MM.1S (cell line): ENCODE data around the gene PXDC1.

Source experiments
- CTCF ChIP-seq: fragments of 300-600 bp; sonication (generic); IDR thresholded peaks from 2 replicates; pipeline ENCODE4 v1.5.1; 2016; ENCODE audit warnings: antibody characterized with exemption, low read length, mixed read lengths
- EZH2phosphoT487 ChIP-seq: fragments of 300-600 bp; sonication (generic); IDR thresholded peaks from 2 replicates; pipeline ENCODE4 v1.6.1; 2018; ENCODE audit warnings: antibody characterized with exemption, low read length

- TF ChIP-seq CTCF = no peak
- no peak for TF ChIP-seq EZH2phosphoT487
Measured at GRCh38 chr6:3782876-3783832, 31.6 kb upstream of the PXDC1 start.
